Measurements from ENCODE around the gene EFHC1. TPM values are rescaled to one million over a fixed set of nuclear protein-coding genes. Genes with fewer than 3 reads are reported as not detected.
A peak's percentile ranks its signal among the peaks of the same experiment; 100 is the strongest.

EFHC1 gene
- total RNA-seq, 1 donor from 2014 or later, result 4.0 TPM

GRCh38 chr6:52395969-52396368, 24.2 kb upstream of the EFHC1 start:
- DNase-seq (ENCODE audit: low read depth in 2 of 2), result no peak

- peak; percentile 76 to 82 for DNase-seq (ENCODE audit: low read depth in 2 of 2)
Measured at GRCh38 chr6:52399511-52400312, 20.4 kb upstream of the EFHC1 start.

GRCh38 chr6:52400313-52401041, 19.7 kb upstream of the EFHC1 start:
- DNase-seq (ENCODE audit: low read depth in 2 of 2), result no peak

- DNase-seq (ENCODE audit: low read depth in 2 of 2), result no peak
Measured at GRCh38 chr6:52403086-52403485, 17.1 kb upstream of the EFHC1 start.

GRCh38 chr6:52403627-52404026, 16.5 kb upstream of the EFHC1 start:
- no peak for DNase-seq (ENCODE audit: low read depth in 2 of 2)

GRCh38 chr6:52405243-52405642, 14.9 kb upstream of the EFHC1 start:
- DNase-seq (ENCODE audit: low read depth in 2 of 2), result no peak

- DNase-seq (ENCODE audit: low read depth in 2 of 2), result peak; percentile 69 to 81
Measured at GRCh38 chr6:52407467-52407866, 12.7 kb upstream of the EFHC1 start.

- no peak for DNase-seq (ENCODE audit: low read depth in 2 of 2)
Measured at GRCh38 chr6:52409499-52409898, 10.6 kb upstream of the EFHC1 start.

GRCh38 chr6:52410979-52411378, 9.2 kb upstream of the EFHC1 start:
- DNase-seq (ENCODE audit: low read depth in 2 of 2), result no peak

- DNase-seq (ENCODE audit: low read depth in 2 of 2), result no peak
Measured at GRCh38 chr6:52411911-52412310, 8.2 kb upstream of the EFHC1 start.

- no peak for DNase-seq (ENCODE audit: low read depth in 2 of 2)
Measured at GRCh38 chr6:52415333-52415732, 4.8 kb upstream of the EFHC1 start.

GRCh38 chr6:52415917-52416628, 4.1 kb upstream of the EFHC1 start:
- DNase-seq (ENCODE audit: low read depth in 2 of 2), result peak; percentile 58 to 75

GRCh38 chr6:52416629-52417151, 3.5 kb upstream of the EFHC1 start:
- DNase-seq (ENCODE audit: low read depth in 2 of 2), result peak; percentile 75 to 80

GRCh38 chr6:52417675-52418111, 2.4 kb upstream of the EFHC1 start:
- DNase-seq (ENCODE audit: low read depth in 2 of 2), result peak; percentile 80 to 92

GRCh38 chr6:52418606-52419005, 1.5 kb upstream of the EFHC1 start:
- DNase-seq (ENCODE audit: low read depth in 2 of 2), result peak in 1 of 2 donors; percentile 8

GRCh38 chr6:52420668-52421358, 671 bp downstream of the EFHC1 start:
- peak; percentile 42 to 79 for DNase-seq (ENCODE audit: low read depth in 2 of 2)

- DNase-seq (ENCODE audit: low read depth in 2 of 2), result no peak
Measured at GRCh38 chr6:52422156-52422555, 2.0 kb downstream of the EFHC1 start.

- DNase-seq (ENCODE audit: low read depth in 2 of 2), result no peak
Measured at GRCh38 chr6:52423448-52423847, 3.3 kb downstream of the EFHC1 start.

- DNase-seq (ENCODE audit: low read depth in 2 of 2), result peak; percentile 48 to 86
Measured at GRCh38 chr6:52423971-52424381, 3.8 kb downstream of the EFHC1 start.

- no peak for DNase-seq (ENCODE audit: low read depth in 2 of 2)
Measured at GRCh38 chr6:52424513-52424912, 4.4 kb downstream of the EFHC1 start.

GRCh38 chr6:52426667-52427066, 6.5 kb downstream of the EFHC1 start:
- no peak for DNase-seq (ENCODE audit: low read depth in 2 of 2)

Measured in lung microvascular endothelial cell (primary cell).